A673 (cell line): ENCODE data around the gene NUDCD2. TPM values are rescaled to one million over a fixed set of nuclear protein-coding genes. Genes with fewer than 3 reads are reported as not detected.

Experiments
- BruUV-seq: library from RNA; stranded (reverse); fragments of 400-500 nt; replicated peaks from 2 replicates; lab custom pipeline; 2021; lab: Mats Ljungman, UMichigan
- CTCF ChIA-PET: fragments of 300-600 bp; sonication (Branson Sonifier 250); formaldehyde crosslinking; loops from one replicate; lab custom pipeline; 2022; ENCODE audit warnings: antibody characterized with exemption; lab: Charles Lee
- POLR2A ChIA-PET: fragments of 300-600 bp; sonication (Branson Sonifier 250); formaldehyde crosslinking; loops from one replicate; lab custom pipeline; 2022; ENCODE audit warnings: antibody characterized with exemption; ENCODE audit not compliant: low non-redundant PET; lab: Charles Lee
- DNase-seq: peaks from one replicate; pipeline ENCODE4 v3.0.0-alpha.2; 2015; ENCODE audit warnings: low spot score
- H3K27ac ChIP-seq: fragments of 200-600 bp; sonication (generic); 2 replicates; pipeline ENCODE4 v1.5.1; 2016; ENCODE audit warnings: mixed run types, low read depth, mild to moderate bottlenecking, mixed read lengths, antibody characterized with exemption, low read length; ENCODE audit not compliant: poor library complexity, severe bottlenecking
- H3K27me3 ChIP-seq: fragments of 200-600 bp; sonication (generic); replicated peaks from 2 replicates; pipeline ENCODE4 v1.6.1; 2017; ENCODE audit warnings: mixed run types, low read depth, mild to moderate bottlenecking, mixed read lengths, antibody characterized with exemption, low read length; ENCODE audit not compliant: insufficient read depth, poor library complexity
- H3K36me3 ChIP-seq: fragments of 200-600 bp; sonication (generic); 2 replicates; pipeline ENCODE4 v1.6.1; 2016; ENCODE audit warnings: mixed run types, mild to moderate bottlenecking, mixed read lengths, antibody characterized with exemption, low read length; ENCODE audit not compliant: insufficient read depth, poor library complexity, severe bottlenecking
- H3K4me1 ChIP-seq: fragments of 200-600 bp; sonication (generic); 2 replicates; pipeline ENCODE4 v1.6.1; 2017; ENCODE audit warnings: mixed run types, mild to moderate bottlenecking, mixed read lengths, antibody characterized with exemption, low read length; ENCODE audit not compliant: insufficient read depth, poor library complexity, severe bottlenecking
- H3K4me3 ChIP-seq: fragments of 200-600 bp; sonication (generic); 2 replicates; pipeline ENCODE4 v1.5.1; 2016; ENCODE audit warnings: low read depth, mixed run types, mild to moderate bottlenecking, mixed read lengths, low read length; ENCODE audit not compliant: poor library complexity, severe bottlenecking
- H3K9me3 ChIP-seq: fragments of 200-600 bp; sonication (generic); 2 replicates; pipeline ENCODE4 v1.6.1; 2016; ENCODE audit warnings: mixed run types, low read depth, mild to moderate bottlenecking, mixed read lengths, antibody characterized with exemption, low read length; ENCODE audit not compliant: poor library complexity, severe bottlenecking
- EZH2 ChIP-seq: fragments of 200-600 bp; sonication (generic); IDR thresholded peaks from 2 replicates; pipeline ENCODE4 v1.6.1; 2017; ENCODE audit warnings: borderline replicate concordance, low read depth, mild to moderate bottlenecking, mixed read lengths, antibody characterized with exemption, low read length; ENCODE audit not compliant: poor library complexity, severe bottlenecking
- intact Hi-C: fragments of 100-400 bp; cut with micrococcal nuclease; formaldehyde crosslinking; loops from one replicate; pipeline ENCODE4 v1.10.0; 2022; ENCODE audit not compliant: unreplicated experiment
- total RNA-seq: library from RNA; stranded (reverse); gene quantifications from 2 replicates; pipeline ENCODE4 v1.2.3, GENCODE V29; 2021
- TF ChIP-seq, protein P1 (sequence below): fragments of 300-800, 200-600 bp; sonication (generic); conservative IDR thresholded peaks from 2 replicates; pipeline ENCODE4 v1.5.1; 2017; ENCODE audit warnings: low read depth, mild to moderate bottlenecking, antibody characterized with exemption, low read length, moderate library complexity, mixed read lengths

Gene NUDCD2
- total RNA-seq, 1 experiment from 2014 or later = 67.2 TPM

DNA sequence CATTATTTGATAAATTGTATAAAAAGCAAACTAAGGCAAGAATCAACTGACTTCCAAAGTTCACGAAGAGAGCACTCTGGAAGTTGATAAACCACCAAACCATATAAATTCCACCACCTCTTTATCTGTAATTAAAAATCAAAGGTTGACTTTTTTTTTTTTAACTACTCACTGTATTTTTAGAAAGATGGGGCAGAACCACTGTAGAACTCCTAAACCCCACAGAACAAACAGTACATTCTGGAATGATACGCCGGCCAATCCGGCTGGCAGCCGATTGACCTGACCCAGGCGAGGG lies 22.9 kb downstream of the NUDCD2 start:
- Histone ChIP-seq H3K27me3 (no peaks in the 10 kb centered on the region), H3K36me3 (peaks cover 29% of the 10 kb centered on the region), H3K9me3 (no peaks in the 10 kb centered on the region), H3K27ac (peak overlapping the region; percentile 94), H3K4me1 (peaks cover 22% of the 10 kb centered on the region), H3K4me3 (peak overlapping the region; percentile 91)
- DNase-seq = no peak
- no peak for TF ChIP-seq EZH2
- TF ChIP-seq, protein P1, sequence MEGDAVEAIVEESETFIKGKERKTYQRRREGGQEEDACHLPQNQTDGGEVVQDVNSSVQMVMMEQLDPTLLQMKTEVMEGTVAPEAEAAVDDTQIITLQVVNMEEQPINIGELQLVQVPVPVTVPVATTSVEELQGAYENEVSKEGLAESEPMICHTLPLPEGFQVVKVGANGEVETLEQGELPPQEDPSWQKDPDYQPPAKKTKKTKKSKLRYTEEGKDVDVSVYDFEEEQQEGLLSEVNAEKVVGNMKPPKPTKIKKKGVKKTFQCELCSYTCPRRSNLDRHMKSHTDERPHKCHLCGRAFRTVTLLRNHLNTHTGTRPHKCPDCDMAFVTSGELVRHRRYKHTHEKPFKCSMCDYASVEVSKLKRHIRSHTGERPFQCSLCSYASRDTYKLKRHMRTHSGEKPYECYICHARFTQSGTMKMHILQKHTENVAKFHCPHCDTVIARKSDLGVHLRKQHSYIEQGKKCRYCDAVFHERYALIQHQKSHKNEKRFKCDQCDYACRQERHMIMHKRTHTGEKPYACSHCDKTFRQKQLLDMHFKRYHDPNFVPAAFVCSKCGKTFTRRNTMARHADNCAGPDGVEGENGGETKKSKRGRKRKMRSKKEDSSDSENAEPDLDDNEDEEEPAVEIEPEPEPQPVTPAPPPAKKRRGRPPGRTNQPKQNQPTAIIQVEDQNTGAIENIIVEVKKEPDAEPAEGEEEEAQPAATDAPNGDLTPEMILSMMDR = no peak
- BruUV-seq = no TSS peak
- ChIA-PET CTCF (no interaction called here), POLR2A (interaction anchor here (1.2 kb wide), 1 partner anchor 24 kb away, joined by 7 read pairs; the partner anchor contains the start of genes HMMR and NUDCD2)
- intact Hi-C loops = no loop called here

DNA sequence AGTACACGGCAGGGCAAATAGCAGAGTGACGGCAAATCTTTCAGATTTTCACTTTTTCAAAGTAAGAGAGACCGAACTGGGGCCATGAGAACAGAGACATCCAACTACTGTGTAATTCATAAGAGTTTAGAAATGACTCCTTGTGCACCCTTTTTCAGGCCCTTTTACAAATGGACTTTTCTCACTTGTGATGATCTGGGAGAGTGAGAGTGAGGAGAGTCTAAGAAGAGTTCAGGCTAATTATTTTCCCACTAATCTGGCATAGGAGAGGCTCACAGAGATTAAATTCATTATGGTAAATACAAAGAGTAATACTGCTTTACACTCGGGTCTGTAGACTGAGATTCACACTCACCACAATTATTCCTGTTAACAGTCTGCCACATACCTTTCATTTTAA lies 23.4 kb downstream of the NUDCD2 start:
- POLR2A ChIA-PET = no interaction called here
- intact Hi-C loops = no loop called here
- CTCF ChIA-PET = no interaction called here
- TF ChIP-seq, protein P1 = no peak
- no peak for TF ChIP-seq EZH2
- no peak for DNase-seq
- H3K4me3 ChIP-seq = peak overlapping the region; percentile 91
- H3K9me3 ChIP-seq = no peaks in the 10 kb centered on the region
- peaks cover 22% of the 10 kb centered on the region for H3K4me1 ChIP-seq
- TSS peak; percentile 83 for BruUV-seq
- no peaks in the 10 kb centered on the region for H3K27me3 ChIP-seq
- peaks cover 24% of the 10 kb centered on the region for H3K36me3 ChIP-seq
- H3K27ac ChIP-seq = peak overlapping the region; percentile 94

DNA sequence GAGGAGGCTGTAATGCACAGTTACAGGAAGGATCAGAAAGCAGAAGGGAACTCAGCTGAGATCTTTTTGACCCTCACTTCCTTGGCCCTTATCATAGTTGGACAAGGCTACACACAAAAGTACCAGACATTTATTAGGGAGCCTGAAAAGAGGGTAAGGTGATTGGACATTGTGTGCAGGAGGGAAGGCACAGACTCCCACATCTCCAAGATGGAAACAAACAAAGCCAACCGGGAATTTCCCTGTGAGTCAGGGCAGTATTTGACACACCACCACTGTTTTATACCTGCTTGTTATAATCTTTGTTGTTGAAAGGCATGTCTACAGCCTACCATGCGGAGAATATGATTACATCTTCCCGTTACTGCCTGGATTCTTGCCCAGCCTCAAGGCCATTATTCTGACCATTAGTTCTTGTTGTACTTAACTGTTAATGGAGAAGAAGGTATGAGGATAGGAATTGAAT lies 25.5 kb downstream of the NUDCD2 start:
- no peaks in the 10 kb centered on the region for H3K27me3 ChIP-seq
- no peak for DNase-seq
- H3K4me3 ChIP-seq = no peak overlapping the region
- TF ChIP-seq, protein P1 = no peak
- TF ChIP-seq EZH2 = no peak
- H3K27ac ChIP-seq = no peak overlapping the region
- H3K9me3 ChIP-seq = no peaks in the 10 kb centered on the region
- no TSS peak for BruUV-seq
- ChIA-PET POLR2A (no interaction called here), CTCF (no interaction called here)
- intact Hi-C loops = no loop called here
- H3K4me1 ChIP-seq = peaks cover 10% of the 10 kb centered on the region
- H3K36me3 ChIP-seq = peaks cover 3% of the 10 kb centered on the region
